GM21825 (cell line): ENCODE results near the gene TRIM60.
"Not testable (repeated sequence)": the region's sequence is repeated elsewhere in the genome, so short reads cannot be mapped to it uniquely, and the experiment has no call there.

Experiments
- ATAC-seq: cut with Tn5 transposase; IDR thresholded peaks from one replicate; pipeline ENCODE4 v1.9.1; 2021; ENCODE audit warnings: mild to moderate bottlenecking, moderate library complexity; ENCODE audit not compliant: unreplicated experiment

TRIM60 gene

DNA sequence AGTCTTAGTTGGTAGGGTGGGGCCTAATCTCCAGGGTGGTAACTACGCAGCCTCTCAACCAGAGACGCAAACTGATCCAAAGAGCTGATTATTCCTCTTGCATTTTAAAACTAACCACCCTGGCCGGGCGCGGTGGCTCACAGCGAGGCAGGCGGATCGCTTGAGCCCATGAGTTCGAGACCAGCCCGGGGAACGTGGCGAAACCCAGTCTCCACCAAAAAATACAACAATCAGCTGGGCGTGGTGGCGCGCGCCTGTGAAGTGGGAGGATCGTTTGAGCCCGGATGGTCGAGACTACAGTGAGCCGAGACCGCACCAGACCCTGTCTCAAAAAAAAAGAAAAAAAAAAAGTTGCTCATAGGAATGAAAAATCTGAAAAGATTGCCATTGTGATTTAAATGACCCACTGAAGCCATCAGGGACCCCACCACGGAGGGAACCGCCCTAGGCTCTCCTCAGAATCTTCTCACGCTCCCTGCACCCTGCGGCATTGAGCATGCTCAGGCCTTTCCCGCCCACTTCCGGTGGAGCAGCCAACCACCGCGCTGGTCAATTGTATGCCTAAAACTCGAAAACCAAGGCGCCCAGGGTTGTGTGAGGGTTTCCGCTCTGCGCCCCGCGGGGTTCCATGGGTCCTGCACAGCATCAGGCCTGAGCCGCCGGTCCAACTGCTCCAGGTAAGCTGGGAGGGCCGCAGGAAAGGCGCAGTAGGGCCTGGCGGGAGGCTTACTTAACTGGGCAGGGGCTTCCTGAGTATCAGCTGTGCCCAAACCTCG lies at the start of gene TRIM60:
TSS of gene TRIM60 (plus strand) at position 564 of the 776 bp plus-strand sequence. CDS start 8,074 bp downstream, outside the sequence.
- ATAC-seq = no peak

- no peak for ATAC-seq
Measured at GRCh38 chr4:164989471-164989870, 42.3 kb upstream of the TRIM60 start.

- ATAC-seq = not testable (repeated sequence)
Measured at GRCh38 chr4:164990786-164991185, 41.0 kb upstream of the TRIM60 start.

DNA sequence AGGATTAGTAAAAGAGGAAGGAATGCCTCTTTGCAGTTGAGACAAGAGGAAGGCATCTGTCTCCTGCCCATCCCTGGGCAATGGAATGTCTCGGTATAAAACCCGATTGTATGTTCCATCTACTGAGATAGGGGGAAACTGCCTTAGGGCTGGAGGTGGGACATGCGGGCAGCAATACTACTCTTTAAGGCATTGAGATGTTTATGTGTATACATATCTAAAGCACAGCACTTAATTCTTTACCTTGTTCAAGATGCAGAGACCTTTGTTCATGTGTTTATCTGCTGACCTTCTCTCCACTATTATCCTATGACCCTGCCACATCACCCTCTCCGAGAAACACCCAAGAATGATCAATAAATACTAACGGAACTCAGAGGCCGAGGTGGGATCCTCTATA lies 35.7 kb upstream of the TRIM60 start:
- ATAC-seq = not testable (repeated sequence)

GRCh38 chr4:164997324-164997723 lies 34.5 kb upstream of the TRIM60 start:
- no peak for ATAC-seq

- ATAC-seq = no peak
Measured at GRCh38 chr4:164997941-164998340, 33.9 kb upstream of the TRIM60 start.

DNA sequence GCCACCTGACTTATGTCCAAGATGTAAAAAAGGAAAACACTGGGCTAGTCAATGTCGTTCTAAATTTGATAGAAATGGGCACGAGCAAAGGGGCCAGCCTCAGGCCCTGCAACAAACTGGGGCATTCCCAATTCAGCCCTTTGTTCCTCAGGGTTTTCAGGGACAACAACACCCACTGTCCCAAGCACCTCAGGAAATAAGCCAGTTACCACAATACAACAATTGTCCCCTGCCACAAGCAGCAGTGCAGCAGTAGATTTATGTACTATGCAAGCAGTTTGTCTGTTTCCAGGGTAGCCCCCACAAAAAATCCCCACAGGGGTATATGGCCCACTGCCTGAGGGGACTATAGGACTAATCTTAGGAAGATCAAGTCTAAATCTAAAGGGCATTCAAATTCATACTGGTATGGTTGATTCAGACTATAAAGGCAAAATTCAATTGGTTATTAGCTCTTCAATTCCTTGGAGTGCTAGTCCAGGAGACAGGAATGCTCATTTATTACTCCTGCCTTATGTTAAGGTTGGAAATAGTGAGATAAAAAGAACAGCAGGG lies 33.2 kb upstream of the TRIM60 start:
- ATAC-seq = not testable (repeated sequence)

DNA sequence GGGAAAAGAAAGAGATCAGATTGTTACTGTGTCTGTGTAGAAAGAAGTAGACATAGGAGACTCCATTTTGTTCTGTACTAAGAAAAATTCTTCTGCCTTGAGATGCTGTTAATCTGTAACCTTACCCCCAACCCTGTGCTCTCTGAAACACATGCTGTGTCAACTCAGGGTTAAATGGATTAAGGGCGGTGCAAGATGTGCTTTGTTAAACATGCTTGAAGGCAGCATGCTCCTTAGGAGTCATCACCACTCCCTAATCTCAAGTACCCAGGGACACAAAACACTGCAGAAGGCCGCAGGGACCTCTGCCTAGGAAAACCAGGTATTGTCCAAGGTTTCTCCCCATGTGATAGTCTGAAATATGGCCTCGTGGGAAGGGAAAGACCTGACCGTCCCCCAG lies 29.8 kb upstream of the TRIM60 start:
- not testable (repeated sequence) for ATAC-seq

DNA sequence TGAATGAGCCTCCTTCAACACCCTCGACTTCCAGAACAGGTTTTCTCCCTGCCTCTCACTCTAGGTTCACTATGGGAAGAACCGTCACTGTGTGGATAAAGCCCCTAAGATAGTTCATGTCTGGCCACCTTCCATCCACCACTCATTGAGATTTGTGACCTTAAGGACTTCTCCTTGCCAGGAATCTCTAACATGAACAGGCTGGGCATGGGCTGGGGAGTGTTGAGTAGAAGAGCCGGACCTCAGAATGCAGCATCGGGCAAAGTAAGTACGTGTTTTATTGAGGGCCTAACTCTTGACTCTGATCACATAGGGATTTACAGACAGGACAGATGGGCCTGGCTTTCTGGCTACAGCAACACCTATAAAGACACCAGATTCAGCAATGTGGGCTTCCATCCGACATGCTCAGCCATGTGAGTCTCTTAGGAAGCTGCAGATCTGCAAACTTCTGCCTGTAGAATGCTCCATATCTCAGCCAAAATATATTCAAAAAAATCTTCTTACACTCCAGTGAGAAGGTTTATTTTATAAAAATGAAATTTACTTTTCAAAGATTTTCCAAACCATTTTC lies 26.4 kb upstream of the TRIM60 start:
- ATAC-seq = no peak

- no peak for ATAC-seq
Measured at GRCh38 chr4:165006456-165006855, 25.3 kb upstream of the TRIM60 start.

DNA sequence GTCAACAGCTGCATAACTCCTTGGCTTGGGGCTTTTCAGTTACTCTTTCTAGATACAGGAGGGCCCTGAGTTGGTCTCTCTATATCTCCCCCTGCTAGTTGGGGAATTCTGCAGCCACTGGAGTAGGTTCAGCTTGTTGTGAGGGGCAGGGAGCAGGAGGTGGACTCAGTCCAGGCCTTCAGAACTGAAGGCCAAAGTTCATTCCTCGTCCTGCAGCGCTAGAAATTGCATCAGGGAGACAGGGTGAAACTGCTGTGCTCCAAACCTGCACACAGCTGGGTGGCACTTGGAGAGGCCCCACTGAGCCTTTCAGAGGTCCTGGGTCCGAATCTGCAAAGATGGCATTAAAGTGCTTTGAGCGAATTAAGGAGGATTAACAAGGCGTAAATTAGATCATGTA lies 24.9 kb upstream of the TRIM60 start:
- no peak for ATAC-seq

GRCh38 chr4:165009493-165010227 lies 22.1 kb upstream of the TRIM60 start:
- peak; percentile 50 for ATAC-seq

GRCh38 chr4:165010487-165010886 lies 21.3 kb upstream of the TRIM60 start:
- ATAC-seq = no peak

GRCh38 chr4:165010991-165011390 lies 20.8 kb upstream of the TRIM60 start:
- ATAC-seq = no peak

- no peak for ATAC-seq
Measured at GRCh38 chr4:165011403-165011802, 20.4 kb upstream of the TRIM60 start.

- ATAC-seq = no peak
Measured at GRCh38 chr4:165013691-165014090, 18.1 kb upstream of the TRIM60 start.

DNA sequence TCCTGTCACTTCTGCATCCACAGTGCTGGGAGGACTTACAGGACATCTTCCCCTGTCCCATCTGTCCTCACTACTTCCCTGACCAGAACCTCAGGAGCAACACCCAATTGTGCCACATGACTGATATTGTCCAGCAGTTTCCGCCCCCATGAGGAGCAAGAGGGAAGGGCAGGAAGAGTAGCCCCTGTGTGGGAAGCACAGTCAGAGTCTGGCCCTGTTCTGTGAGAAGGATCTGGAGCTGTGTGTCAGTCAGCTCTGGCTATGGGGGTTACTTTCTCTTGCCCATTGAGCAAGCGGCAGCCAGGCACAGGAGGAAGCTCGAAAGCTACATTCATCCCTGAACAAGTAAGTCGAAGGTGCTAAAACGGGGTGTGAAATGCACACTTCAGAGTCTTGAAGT lies 14.8 kb upstream of the TRIM60 start:
- no peak for ATAC-seq

DNA sequence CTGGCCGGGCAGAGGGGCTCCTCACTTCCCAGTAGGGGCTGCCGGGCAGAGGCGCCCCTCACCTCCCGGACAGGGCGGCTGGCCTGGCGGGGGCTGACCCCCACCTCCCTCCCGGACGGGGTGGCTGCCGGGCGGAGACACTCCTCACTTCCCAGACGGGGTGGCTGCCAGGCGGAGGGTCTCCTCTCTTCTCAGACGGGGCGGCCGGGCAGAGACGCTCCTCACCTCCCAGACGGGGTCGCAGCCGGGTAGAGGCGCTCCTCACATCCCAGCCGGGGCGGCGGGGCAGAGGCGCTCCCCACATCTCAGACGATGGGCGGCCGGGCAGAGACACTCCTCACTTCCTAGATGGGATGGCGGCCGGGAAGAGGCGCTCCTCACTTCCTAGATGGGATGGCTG lies 11.8 kb upstream of the TRIM60 start:
- not testable (repeated sequence) for ATAC-seq

GRCh38 chr4:165025782-165026181 lies 6.0 kb upstream of the TRIM60 start:
- not testable (repeated sequence) for ATAC-seq

DNA sequence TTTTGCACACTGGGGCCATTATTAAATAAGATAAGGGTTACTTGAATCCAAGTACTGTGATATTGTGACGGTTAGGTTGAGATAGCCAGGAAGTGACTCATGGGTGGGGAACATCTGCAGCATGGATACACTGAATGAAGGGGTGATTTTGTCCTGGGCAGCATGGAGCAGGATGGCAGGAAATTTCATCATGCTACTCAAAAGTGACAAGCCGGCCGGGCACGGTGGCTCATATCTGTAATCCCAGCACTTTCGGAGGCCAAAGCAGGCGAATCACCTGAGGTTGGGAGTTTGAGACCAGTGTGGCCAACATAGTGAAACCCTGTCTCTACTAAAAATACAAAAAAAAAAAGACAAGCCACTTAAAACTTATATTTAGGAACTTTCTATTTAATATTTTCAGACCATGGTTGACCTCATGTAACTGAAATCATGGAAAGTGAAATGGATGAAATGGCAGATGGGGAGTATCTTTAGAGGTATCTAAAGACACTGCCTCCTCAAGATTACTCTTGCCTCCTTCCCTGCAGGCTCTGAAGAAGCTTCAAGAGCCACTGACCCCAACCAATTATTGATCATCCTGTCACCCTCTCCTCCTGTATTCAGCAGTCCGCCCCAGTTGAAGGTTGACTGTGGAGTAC lies 3.9 kb upstream of the TRIM60 start:
- no peak for ATAC-seq

DNA sequence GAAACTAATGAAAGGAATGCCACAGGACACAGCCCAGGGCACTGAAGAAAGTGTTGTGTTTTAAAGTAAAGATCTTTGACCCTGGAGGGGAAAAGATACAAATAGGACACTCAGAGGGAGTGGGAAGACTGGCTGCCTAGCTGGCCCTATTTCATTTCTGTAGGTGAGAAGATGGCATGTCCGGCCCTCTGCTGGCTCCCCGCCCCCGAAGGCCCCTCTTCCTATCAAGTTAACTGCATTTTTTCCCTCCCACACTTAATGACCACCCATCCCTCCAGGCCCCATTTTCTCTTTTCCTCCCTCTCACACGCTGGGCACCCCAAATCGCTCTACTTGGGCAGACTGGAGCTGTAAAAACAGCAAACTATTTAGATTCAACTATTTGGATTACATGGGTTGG lies 16.4 kb downstream of the TRIM60 start:
- no peak for ATAC-seq
